Heart left ventricle (tissue), 13 donors: ENCODE measurements around the gene MMP17.

ENCODE experiments used
- POLR2A ChIP-seq, 2 donors: fragments of 450-650 bp; IDR thresholded peaks; one replicate each; pipeline ENCODE4 v1.6.1; 2017; ENCODE audit warnings: antibody characterized with exemption in 2 of 2, mild to moderate bottlenecking in 2 of 2, moderate library complexity in 2 of 2
- TF ChIP-seq, protein P1 (sequence below), 12 donors: fragments of 200-600 bp; sonication (generic) in 4 of 12; IDR thresholded peaks; one replicate each; pipeline versions ENCODE4 v1.5.0 to v1.8.0; 2018 to 2022; ENCODE audit warnings: antibody characterized with exemption in 12 of 12, mild to moderate bottlenecking in 5 of 12
- donor health status: ischemic (EF 13 %, LVEDD 7.1; RV severe dilation, severe dysfunction).
- donor health status: DM: no; HTN: yes; CAD: no.
- donor health status: DM: no; HTN: no; CAD: no.
- donor health status: ischemic (EF 25% LVEDD 6.9; RV normal size, moderate dysfunction).
- donor health status: ischemic (EF 25% LVEDD 5.7; RV mildly dilated, moderate dysfunction).
- donor health status: ischemic (EF 35%, LVEDD 5.7; RV mildly dilated, moderate dysfunction).
- donor health status: nonischemic (EF 11% LVEDD 7.7; RV severe dilation, severe dysfunction).
- donor health status: DM: yes; HTN: yes; CAD: no.
- donor health status: PGD.
- donor health status: ischemic (EF 29% LVEDD 5.4; RV normal size, mild dysfunction).
- donor health status: nonischemic (EF 23%, LVEDD 6.1; RV moderate dilation, normal function).

DNA sequence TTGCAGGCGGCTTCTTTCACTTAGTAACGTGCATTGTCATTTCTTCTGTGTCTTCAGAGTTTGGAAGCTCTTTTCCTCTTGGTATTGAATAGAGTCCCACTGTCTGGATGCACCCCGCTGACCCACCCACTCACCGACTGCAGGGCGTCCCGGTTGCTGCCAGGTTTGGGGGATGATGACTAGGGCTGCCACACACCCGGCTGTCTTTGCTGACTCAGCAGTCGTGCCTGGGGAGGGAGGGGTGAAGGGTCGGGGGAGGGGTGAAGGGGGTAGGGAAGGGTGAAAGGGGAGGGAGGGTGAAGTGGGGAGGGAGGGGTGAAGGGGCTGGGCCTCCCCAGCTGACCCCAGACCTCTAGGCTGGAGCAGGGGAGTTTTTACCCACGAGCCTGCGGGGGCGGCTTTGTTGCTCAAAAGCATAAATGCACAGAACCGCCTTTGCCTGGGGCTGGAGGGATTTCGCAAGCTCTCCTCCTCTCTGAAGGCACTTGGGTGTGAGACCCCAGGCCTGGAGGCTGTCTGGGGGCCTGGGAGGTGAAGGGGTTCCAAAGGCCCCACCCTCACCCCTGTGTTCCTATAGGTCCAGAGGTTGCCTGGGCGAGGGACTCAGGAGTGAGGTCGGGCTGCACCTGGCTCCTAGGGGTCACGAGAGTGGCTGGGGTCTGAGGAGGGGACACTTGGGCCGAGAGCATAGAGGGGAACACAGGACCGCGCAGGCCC, 35.0 kb downstream of the MMP17 start:
- TF ChIP-seq, protein P1, sequence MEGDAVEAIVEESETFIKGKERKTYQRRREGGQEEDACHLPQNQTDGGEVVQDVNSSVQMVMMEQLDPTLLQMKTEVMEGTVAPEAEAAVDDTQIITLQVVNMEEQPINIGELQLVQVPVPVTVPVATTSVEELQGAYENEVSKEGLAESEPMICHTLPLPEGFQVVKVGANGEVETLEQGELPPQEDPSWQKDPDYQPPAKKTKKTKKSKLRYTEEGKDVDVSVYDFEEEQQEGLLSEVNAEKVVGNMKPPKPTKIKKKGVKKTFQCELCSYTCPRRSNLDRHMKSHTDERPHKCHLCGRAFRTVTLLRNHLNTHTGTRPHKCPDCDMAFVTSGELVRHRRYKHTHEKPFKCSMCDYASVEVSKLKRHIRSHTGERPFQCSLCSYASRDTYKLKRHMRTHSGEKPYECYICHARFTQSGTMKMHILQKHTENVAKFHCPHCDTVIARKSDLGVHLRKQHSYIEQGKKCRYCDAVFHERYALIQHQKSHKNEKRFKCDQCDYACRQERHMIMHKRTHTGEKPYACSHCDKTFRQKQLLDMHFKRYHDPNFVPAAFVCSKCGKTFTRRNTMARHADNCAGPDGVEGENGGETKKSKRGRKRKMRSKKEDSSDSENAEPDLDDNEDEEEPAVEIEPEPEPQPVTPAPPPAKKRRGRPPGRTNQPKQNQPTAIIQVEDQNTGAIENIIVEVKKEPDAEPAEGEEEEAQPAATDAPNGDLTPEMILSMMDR (IDR thresholded peaks at IDR 0.05) = no peak
- no peak for TF ChIP-seq POLR2A (IDR thresholded peaks at IDR 0.05)
